HCEC 1CT (cell line): ENCODE results near the gene LIN9.
"Not testable (repeated sequence)": the region's sequence is repeated elsewhere in the genome, so short reads cannot be mapped to it uniquely, and the experiment has no call there.

Experiments
- DNase-seq: peaks from one replicate; pipeline ENCODE4 v3.0.0-alpha.2; 2017

Gene LIN9

GRCh38 chr1:226210571-226211176, 98.3 kb downstream of the LIN9 start:
- DNase-seq, result no peak

- DNase-seq, result no peak
These were observed 99.5 kb downstream of the LIN9 start for GRCh38 chr1:226209307-226210059.

- DNase-seq, result no peak
These were observed 101.9 kb downstream of the LIN9 start for GRCh38 chr1:226207048-226207447.

GRCh38 chr1:226204198-226204597, 104.8 kb downstream of the LIN9 start:
- DNase-seq, result no peak

- DNase-seq, result no peak
These were observed 105.3 kb downstream of the LIN9 start for GRCh38 chr1:226203655-226204054.

- peak; percentile 9 for DNase-seq
These were observed 105.7 kb downstream of the LIN9 start for GRCh38 chr1:226203240-226203639.

- not testable (repeated sequence) for DNase-seq
These were observed 106.3 kb downstream of the LIN9 start for GRCh38 chr1:226202666-226203065.

GRCh38 chr1:226202246-226202645, 106.7 kb downstream of the LIN9 start:
- no peak for DNase-seq

- peak; percentile 22 for DNase-seq
These were observed 107.9 kb downstream of the LIN9 start for GRCh38 chr1:226201029-226201593.

GRCh38 chr1:226199971-226200370, 109.0 kb downstream of the LIN9 start:
- DNase-seq, result no peak

- no peak for DNase-seq
These were observed 113.8 kb downstream of the LIN9 start for GRCh38 chr1:226195144-226195543.

GRCh38 chr1:226187380-226187779, 121.6 kb downstream of the LIN9 start:
- DNase-seq, result no peak

- no peak for DNase-seq
These were observed 122.0 kb downstream of the LIN9 start for GRCh38 chr1:226187019-226187322.

- peak; percentile 86 for DNase-seq
These were observed 122.6 kb downstream of the LIN9 start, which contains the start of gene ACBD3 for GRCh38 chr1:226186124-226187018. ACBD3 (minus strand) TSS chr1:226186741; CDS start chr1:226186675, 66 bp downstream.

GRCh38 chr1:226185141-226186036, 123.6 kb downstream of the LIN9 start:
- peak; percentile 20 for DNase-seq

GRCh38 chr1:226181996-226182714, 126.8 kb downstream of the LIN9 start:
- peak; percentile 63 for DNase-seq
